PC-3 (cell line): ENCODE data around the gene ANKRD29.

Experiments used
- EZH2 ChIP-seq: fragments of 300-600 bp; sonication (generic); IDR thresholded peaks from one replicate; pipeline ENCODE4 v1.6.1; 2017; ENCODE audit warnings: antibody characterized with exemption, mild to moderate bottlenecking, low read length; ENCODE audit not compliant: unreplicated experiment
- EZH2phosphoT487 ChIP-seq: fragments of 300-600 bp; sonication (generic); IDR thresholded peaks from 2 replicates; pipeline ENCODE4 v1.6.1; 2018; ENCODE audit warnings: mild to moderate bottlenecking, antibody characterized with exemption, low read length, borderline replicate concordance
- TF ChIP-seq, protein P1 (sequence below): fragments of 300-600 bp; sonication (generic); conservative IDR thresholded peaks from 2 replicates; pipeline ENCODE4 v1.5.1; 2017; ENCODE audit warnings: antibody characterized with exemption, low read depth, mild to moderate bottlenecking, low read length

DNA sequence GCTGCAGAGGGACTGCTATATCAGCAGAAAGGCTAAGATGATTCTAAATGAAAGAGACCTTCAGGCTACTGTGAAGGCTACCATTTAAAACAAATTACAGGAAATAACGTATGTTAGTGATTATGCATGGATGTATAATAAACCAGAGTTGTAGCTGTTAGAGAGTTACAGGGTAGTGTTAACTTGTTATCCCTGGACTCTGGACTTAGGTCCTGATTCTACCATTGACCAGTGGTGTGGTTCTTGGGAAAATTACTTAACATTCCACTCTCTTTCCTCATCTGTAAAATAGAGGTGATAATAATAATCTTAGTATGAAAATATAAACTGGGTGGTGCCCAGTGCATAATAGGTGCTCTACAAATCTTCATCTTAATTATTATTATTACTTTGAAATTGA, 48.7 kb upstream of the ANKRD29 start:
- TF ChIP-seq EZH2, result no peak
- TF ChIP-seq, protein P1, sequence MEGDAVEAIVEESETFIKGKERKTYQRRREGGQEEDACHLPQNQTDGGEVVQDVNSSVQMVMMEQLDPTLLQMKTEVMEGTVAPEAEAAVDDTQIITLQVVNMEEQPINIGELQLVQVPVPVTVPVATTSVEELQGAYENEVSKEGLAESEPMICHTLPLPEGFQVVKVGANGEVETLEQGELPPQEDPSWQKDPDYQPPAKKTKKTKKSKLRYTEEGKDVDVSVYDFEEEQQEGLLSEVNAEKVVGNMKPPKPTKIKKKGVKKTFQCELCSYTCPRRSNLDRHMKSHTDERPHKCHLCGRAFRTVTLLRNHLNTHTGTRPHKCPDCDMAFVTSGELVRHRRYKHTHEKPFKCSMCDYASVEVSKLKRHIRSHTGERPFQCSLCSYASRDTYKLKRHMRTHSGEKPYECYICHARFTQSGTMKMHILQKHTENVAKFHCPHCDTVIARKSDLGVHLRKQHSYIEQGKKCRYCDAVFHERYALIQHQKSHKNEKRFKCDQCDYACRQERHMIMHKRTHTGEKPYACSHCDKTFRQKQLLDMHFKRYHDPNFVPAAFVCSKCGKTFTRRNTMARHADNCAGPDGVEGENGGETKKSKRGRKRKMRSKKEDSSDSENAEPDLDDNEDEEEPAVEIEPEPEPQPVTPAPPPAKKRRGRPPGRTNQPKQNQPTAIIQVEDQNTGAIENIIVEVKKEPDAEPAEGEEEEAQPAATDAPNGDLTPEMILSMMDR, result no peak
- no peak for TF ChIP-seq EZH2phosphoT487
